H1 (cell line): ENCODE results near the gene PSMA5. TPM values are rescaled to one million over a fixed set of nuclear protein-coding genes. Genes with fewer than 3 reads are reported as not detected.

Source experiments
- CTCF ChIA-PET: fragments of 300-600 bp; sonication (Branson Sonifier 250); formaldehyde crosslinking; loops from one replicate; lab custom pipeline; 2021; ENCODE audit not compliant: partially characterized antibody; lab: Charles Lee
- POLR2A ChIA-PET: fragments of 300-600 bp; sonication (Branson Sonifier 250); formaldehyde crosslinking; loops from one replicate; lab custom pipeline; 2021; ENCODE audit warnings: inconsistent platforms; ENCODE audit not compliant: partially characterized antibody; lab: Charles Lee
- DNase-seq, 2 experiments: peaks; one replicate each; pipeline versions ENCODE4 v3.0.0 to v3.0.0-alpha.2; 2010 to 2022; ENCODE audit warnings: low spot score in 2 of 2, low read depth in 1 of 2, mixed read lengths in 1 of 2
- FAIRE-seq: peaks from 2 replicates; lab custom pipeline; 2011; peaks lifted over from hg19 to GRCh38; lab: Jason Lieb, UNC
- H2AFZ ChIP-seq: 2 replicates; pipeline ENCODE4 v1.8.1; 2012; ENCODE audit warnings: low read length, inconsistent platforms
- H2AK5ac ChIP-seq: 2 replicates; pipeline ENCODE4 v1.6.1; 2013; ENCODE audit warnings: low read depth, low read length
- H2BK120ac ChIP-seq: replicated peaks from 2 replicates; pipeline ENCODE3; 2013; ENCODE audit warnings: low read depth, low read length, inconsistent platforms
- H2BK12ac ChIP-seq: 2 replicates; pipeline ENCODE4 v1.6.1; 2013; ENCODE audit warnings: low read depth, low read length
- H2BK15ac ChIP-seq: 2 replicates; pipeline ENCODE4 v1.6.1; 2013; ENCODE audit warnings: low read length
- H2BK20ac ChIP-seq: 2 replicates; pipeline ENCODE4 v1.6.1; 2013; ENCODE audit warnings: low read length
- H2BK5ac ChIP-seq: 2 replicates; pipeline ENCODE4 v1.6.1; 2013; ENCODE audit warnings: low read depth, low read length
- H3K14ac ChIP-seq: 2 replicates; pipeline ENCODE4 v1.6.1; 2013; ENCODE audit warnings: inconsistent platforms; ENCODE audit not compliant: insufficient read length
- H3K18ac ChIP-seq: 2 replicates; pipeline ENCODE4 v1.6.1; 2013; ENCODE audit warnings: low read length; ENCODE audit errors: extremely low read depth
- H3K23ac ChIP-seq: 2 replicates; pipeline ENCODE4 v1.6.1; 2013; ENCODE audit warnings: inconsistent platforms; ENCODE audit not compliant: insufficient read length
- H3K23me2 ChIP-seq: 2 replicates; pipeline ENCODE4 v1.6.1; 2013; ENCODE audit warnings: low read depth, low read length
- H3K27ac ChIP-seq: 2 replicates; pipeline ENCODE4 v1.6.1; 2011; ENCODE audit warnings: low read depth, low read length, inconsistent platforms
- H3K27me3 ChIP-seq, 4 experiments: replicated peaks in 1 of 4; 1 replicate in 1 of 4; 2 replicates in 3 of 4; pipeline versions ENCODE4 v1.6.1 to v1.8.1; 2011 to 2013; ENCODE audit warnings: low read length in 3 of 4, mild to moderate bottlenecking in 3 of 4, inconsistent platforms in 2 of 4, mixed read lengths in 2 of 4, moderate library complexity in 1 of 4; ENCODE audit not compliant: control insufficient read depth in 3 of 4, insufficient read depth in 3 of 4; ENCODE audit errors: extremely low read depth in 1 of 4
- H3K36me3 ChIP-seq, 4 experiments: 2 replicates each; pipeline versions ENCODE4 v1.6.1 to v1.8.1; 2011 to 2013; ENCODE audit warnings: mild to moderate bottlenecking in 4 of 4, low read length in 3 of 4, moderate library complexity in 2 of 4, control low read depth in 1 of 4, inconsistent platforms in 1 of 4; ENCODE audit not compliant: insufficient read depth in 4 of 4, control insufficient read depth in 2 of 4
- H3K4ac ChIP-seq: replicated peaks from 2 replicates; pipeline ENCODE3; 2013; ENCODE audit warnings: low read length, low read depth, mixed read lengths, inconsistent platforms; ENCODE audit not compliant: insufficient read length
- H3K4me1 ChIP-seq, 4 experiments: replicated peaks in 1 of 4; 1 replicate in 1 of 4; 2 replicates in 3 of 4; pipeline versions ENCODE4 v1.6.1 to v1.8.1; 2011 to 2013; ENCODE audit warnings: low read length in 3 of 4, inconsistent platforms in 2 of 4, mixed read lengths in 1 of 4; ENCODE audit not compliant: insufficient read depth in 4 of 4, control insufficient read depth in 3 of 4
- H3K4me2 ChIP-seq, 2 experiments: 2 replicates each; pipeline versions ENCODE4 v1.6.1 to v1.8.1; 2011 to 2013; ENCODE audit warnings: low read depth in 2 of 2, low read length in 2 of 2, control low read depth in 1 of 2, inconsistent platforms in 1 of 2, mild to moderate bottlenecking in 1 of 2; ENCODE audit not compliant: insufficient read depth in 1 of 2
- H3K4me3 ChIP-seq, 4 experiments: fragments of 200-600, 300-600 bp in 1 of 4; sonication (generic), shearing (Covaris generic), sonication (Bioruptor Twin) in 1 of 4; 2 replicates each; pipeline versions ENCODE4 v1.5.1 to v1.8.1; 2011 to 2016; ENCODE audit warnings: low read length in 4 of 4, low read depth in 3 of 4, control low read depth in 2 of 4, inconsistent platforms in 2 of 4, mild to moderate bottlenecking in 2 of 4, mixed read lengths in 1 of 4, moderate library complexity in 1 of 4; ENCODE audit not compliant: insufficient read depth in 2 of 4; ENCODE audit errors: extremely low read depth in 1 of 4
- H3K56ac ChIP-seq: replicated peaks from 2 replicates; pipeline ENCODE3; 2013; ENCODE audit warnings: low read depth, mild to moderate bottlenecking, mixed read lengths, low read length, inconsistent platforms; ENCODE audit not compliant: insufficient read length
- H3K79me1 ChIP-seq: 2 replicates; pipeline ENCODE4 v1.6.1; 2013; ENCODE audit warnings: low read depth, low read length, control low read depth
- H3K79me2 ChIP-seq, 2 experiments: 2 replicates each; pipeline versions ENCODE4 v1.6.1 to v1.8.1; 2012 to 2013; ENCODE audit warnings: low read length in 2 of 2, mild to moderate bottlenecking in 2 of 2, inconsistent platforms in 1 of 2; ENCODE audit not compliant: insufficient read depth in 2 of 2, control insufficient read depth in 1 of 2
- H3K9ac ChIP-seq, 4 experiments: replicated peaks in 1 of 4; 1 replicate in 1 of 4; 2 replicates in 3 of 4; pipeline versions ENCODE4 v1.6.1 to v1.8.1; 2011 to 2013; ENCODE audit warnings: low read depth in 3 of 4, low read length in 3 of 4, control low read depth in 2 of 4, mild to moderate bottlenecking in 2 of 4, moderate library complexity in 2 of 4, inconsistent platforms in 1 of 4; ENCODE audit errors: extremely low read depth in 1 of 4
- H3K9me3 ChIP-seq, 2 experiments: 2 replicates each; pipeline versions ENCODE4 v1.6.1 to v1.8.1; 2012 to 2013; ENCODE audit warnings: mild to moderate bottlenecking in 2 of 2, moderate library complexity in 2 of 2, control low read depth in 1 of 2, inconsistent platforms in 1 of 2, low read depth in 1 of 2, low read length in 1 of 2, mixed read lengths in 1 of 2; ENCODE audit not compliant: insufficient read depth in 2 of 2
- H4K20me1 ChIP-seq, 2 experiments: replicated peaks in 1 of 2; 2 replicates each; pipeline versions ENCODE3 to v1.8.1; 2011 to 2013; ENCODE audit warnings: inconsistent platforms in 2 of 2, low read length in 2 of 2, mild to moderate bottlenecking in 1 of 2; ENCODE audit not compliant: insufficient read depth in 2 of 2, control insufficient read depth in 1 of 2
- H4K5ac ChIP-seq: 2 replicates; pipeline ENCODE4 v1.6.1; 2013; ENCODE audit warnings: low read length, low read depth, mixed read lengths, inconsistent platforms; ENCODE audit not compliant: insufficient read length
- H4K8ac ChIP-seq: 2 replicates; pipeline ENCODE4 v1.8.0; 2013; ENCODE audit warnings: mild to moderate bottlenecking, moderate library complexity, low read length, inconsistent platforms; ENCODE audit not compliant: insufficient read depth; ENCODE audit errors: extremely low read depth
- H4K91ac ChIP-seq: replicated peaks from 2 replicates; pipeline ENCODE3; 2013; ENCODE audit warnings: low read length, mixed read lengths, inconsistent platforms; ENCODE audit not compliant: insufficient read length
- CEBPB ChIP-seq: IDR thresholded peaks from 2 replicates; pipeline ENCODE4 v1.6.1; 2012; ENCODE audit warnings: low read depth, low read length
- NANOG ChIP-seq: IDR thresholded peaks from 2 replicates; pipeline ENCODE4 v1.6.1; 2011; ENCODE audit warnings: low read length, low read depth, mild to moderate bottlenecking, inconsistent platforms; ENCODE audit not compliant: insufficient read depth, poor library complexity, severe bottlenecking
- POLR2AphosphoS5 ChIP-seq: IDR thresholded peaks from 2 replicates; pipeline ENCODE4 v1.6.1; 2011; ENCODE audit warnings: low read depth, low read length
- TCF12 ChIP-seq: IDR thresholded peaks from 2 replicates; pipeline ENCODE4 v1.6.1; 2011; ENCODE audit warnings: low read depth, mild to moderate bottlenecking, low read length
- ZNF274 ChIP-seq: IDR thresholded peaks from 2 replicates; pipeline ENCODE4 v1.7.0; 2012; ENCODE audit warnings: low read length, borderline replicate concordance; ENCODE audit errors: extremely low read depth
- WGBS, 2 experiments: shearing (Covaris generic) in 1 of 2; methylation state at CpG; one replicate each; pipeline versions ENCODE4 v1.1.6 to v1.1.7; 2013 to 2015; ENCODE audit warnings: low lambda C conversion rate in 2 of 2, mixed read lengths in 2 of 2, inconsistent platforms in 1 of 2, low coverage in 1 of 2, missing lambda C conversion rate in 1 of 2; ENCODE audit not compliant: insufficient replicate concordance in 2 of 2, insufficient coverage in 1 of 2, insufficient read length in 1 of 2; ENCODE audit errors: extremely low coverage in 1 of 2, missing lambda C conversion rate in 1 of 2; 5-methylcytosine and 5-hydroxymethylcytosine counted together
- polyA plus RNA-seq, 7 experiments: library from polyadenylated mRNA; depleted of rRNA in 3 of 7; stranded (reverse) in 5 of 7; unstranded in 2 of 7; fragments of >200 nt in 5 of 7; fragments of 200-250 nt in 2 of 7; gene quantifications; 1 replicate in 5 of 7; 2 replicates in 1 of 7; 4 replicates in 1 of 7; pipeline versions ENCODE4 v1.2.1 to v1.2.3, GENCODE V29; 2011 to 2013; ENCODE audit warnings: missing spikeins in 2 of 7, mixed read lengths in 2 of 7
- total RNA-seq: library from RNA; stranded (reverse); fragmentation: NEBNext Ultra II Directional; extraction: Animal tissue kit (Norgen Biotek cat#: 25700); gene quantifications from 2 replicates; pipeline ENCODE4 v1.2.1, GENCODE V29; 2021

Gene PSMA5
- total and polyA plus RNA-seq, 2 of the 8 experiments (the other 6 are each of a cell fraction or from before 2014, with no cell fraction given), result 140 to 166 TPM

GRCh38 chr1:109379907-109380306 lies 46.3 kb downstream of the PSMA5 start:
- Histone ChIP-seq H3K4me3 (no peak overlapping the region), H3K14ac (no peak overlapping the region), H3K27ac (no peak overlapping the region), H3K79me2 (peaks cover 3 to 83% of the 10 kb centered on the region in 2 experiments; a peak in 3 of 4 replicates), H2BK12ac (no peak overlapping the region), H3K27me3 (no peaks in the 10 kb centered on the region), H3K79me1 (peaks cover 3% of the 10 kb centered on the region; the same call in 1 of the 2 replicates), H2AK5ac (no peak overlapping the region), H3K56ac (no peak overlapping the region), H3K4me2 (no peak overlapping the region), H2BK15ac (no peak overlapping the region), H4K5ac (no peak overlapping the region), H4K8ac (no peak overlapping the region), H3K18ac (no peak overlapping the region), H4K20me1 (peaks cover 0 to 8% of the 10 kb centered on the region in 2 experiments), H3K36me3 (no peaks in the 10 kb centered on the region), H2BK5ac (no peak overlapping the region), H2BK20ac (no peak overlapping the region), H3K4ac (no peak overlapping the region), H3K9me3 (no peaks in the 10 kb centered on the region), H2AFZ (no peak overlapping the region), H3K23me2 (no peaks in the 10 kb centered on the region; the same call in 1 of the 2 replicates), H3K23ac (no peak overlapping the region), H4K91ac (no peak overlapping the region), H2BK120ac (no peak overlapping the region), H3K4me1 (peaks cover 0 to 14% (median 3%) of the 10 kb centered on the region in 4 experiments; a peak in 3 of 7 replicates), H3K9ac (no peak overlapping the region)
- CTCF ChIA-PET, result interaction anchor here (1.2 to 3.7 kb wide), 2 partner anchors 19 to 29 kb away, joined by 4 to 26 read pairs; partner anchors contain the start of gene SORT1
- DNase-seq (no peak), FAIRE-seq (no peak)
- POLR2A ChIA-PET, result interaction anchor here (1.7 kb wide), 1 partner anchor 10 kb away, joined by 6 read pairs; no protein-coding TSS in a partner anchor
- TF ChIP-seq CEBPB (no peak), POLR2AphosphoS5 (no peak), NANOG (no peak), TCF12 (no peak), ZNF274 (no peak)
- WGBS, 2 experiments, result 81% methylated on average over 3 of the region's 3 CpGs; no CpG with 5 or more reads in 1 of the 2 experiments
